Fibroblast of villous mesenchyme (primary cell): ENCODE results near the gene DLEC1. TPM values are rescaled to one million over a fixed set of nuclear protein-coding genes. Genes with fewer than 3 reads are reported as not detected.

Source experiments
- DNase-seq: peaks from one replicate; pipeline ENCODE4 v3.0.0-alpha.2; 2010; ENCODE audit warnings: low read depth
- H3K4me3 ChIP-seq: 2 replicates; pipeline ENCODE4 v1.5.1; 2011; ENCODE audit warnings: low read depth, mild to moderate bottlenecking, low read length
- total RNA-seq: library from RNA; depleted of rRNA; stranded (reverse); fragments of >200 nt; gene quantifications from 2 replicates; pipeline ENCODE4 v1.2.3, GENCODE V29; 2012
- TF ChIP-seq, protein P1 (sequence below): IDR thresholded peaks from 2 replicates; pipeline ENCODE4 v1.5.1; 2012; ENCODE audit warnings: low read depth, mild to moderate bottlenecking, low read length; ENCODE audit not compliant: insufficient read depth

Gene DLEC1
- total RNA-seq, 1 donor = under 0.01 TPM

DNA sequence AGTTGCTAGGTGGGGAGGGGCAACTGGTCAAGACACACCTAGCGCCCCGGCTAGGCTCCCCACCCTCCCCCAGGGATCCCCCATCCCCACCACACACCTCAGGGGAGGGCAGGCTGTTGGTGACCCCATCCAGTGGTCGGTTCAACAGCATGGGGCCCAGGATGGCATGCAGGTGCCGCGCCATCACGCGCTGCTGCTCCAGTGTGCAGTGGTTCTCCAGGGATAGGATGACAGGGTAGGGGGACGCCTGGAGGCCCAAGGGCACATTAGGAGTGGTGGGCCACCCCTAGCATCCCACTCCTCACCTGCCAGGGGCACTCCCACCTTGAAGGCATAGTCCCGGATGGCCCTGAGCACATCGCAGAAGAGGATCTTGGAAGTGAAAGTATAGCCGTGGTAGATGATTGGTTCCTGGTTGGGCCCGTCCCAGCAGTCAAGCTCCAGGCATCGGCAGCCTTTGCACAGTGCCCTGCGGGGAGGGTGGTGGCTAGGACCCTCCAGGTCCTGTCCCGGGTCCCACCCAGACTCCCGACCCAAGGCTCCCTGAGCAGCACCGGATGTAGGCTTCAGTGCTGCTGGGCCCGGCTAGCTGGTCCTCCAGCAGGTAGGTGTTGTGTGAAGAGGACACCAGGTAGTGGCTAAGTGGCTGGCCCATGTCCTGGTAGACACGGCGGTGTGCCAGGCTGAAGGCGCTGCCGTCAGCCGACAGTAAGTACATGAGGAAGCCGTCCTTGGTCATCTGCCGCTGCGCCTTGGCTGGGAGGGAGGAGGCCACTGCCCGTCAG is 29.0 kb upstream of the DLEC1 start:
- no peak for DNase-seq
- TF ChIP-seq, protein P1, sequence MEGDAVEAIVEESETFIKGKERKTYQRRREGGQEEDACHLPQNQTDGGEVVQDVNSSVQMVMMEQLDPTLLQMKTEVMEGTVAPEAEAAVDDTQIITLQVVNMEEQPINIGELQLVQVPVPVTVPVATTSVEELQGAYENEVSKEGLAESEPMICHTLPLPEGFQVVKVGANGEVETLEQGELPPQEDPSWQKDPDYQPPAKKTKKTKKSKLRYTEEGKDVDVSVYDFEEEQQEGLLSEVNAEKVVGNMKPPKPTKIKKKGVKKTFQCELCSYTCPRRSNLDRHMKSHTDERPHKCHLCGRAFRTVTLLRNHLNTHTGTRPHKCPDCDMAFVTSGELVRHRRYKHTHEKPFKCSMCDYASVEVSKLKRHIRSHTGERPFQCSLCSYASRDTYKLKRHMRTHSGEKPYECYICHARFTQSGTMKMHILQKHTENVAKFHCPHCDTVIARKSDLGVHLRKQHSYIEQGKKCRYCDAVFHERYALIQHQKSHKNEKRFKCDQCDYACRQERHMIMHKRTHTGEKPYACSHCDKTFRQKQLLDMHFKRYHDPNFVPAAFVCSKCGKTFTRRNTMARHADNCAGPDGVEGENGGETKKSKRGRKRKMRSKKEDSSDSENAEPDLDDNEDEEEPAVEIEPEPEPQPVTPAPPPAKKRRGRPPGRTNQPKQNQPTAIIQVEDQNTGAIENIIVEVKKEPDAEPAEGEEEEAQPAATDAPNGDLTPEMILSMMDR = no peak
- no peak overlapping the region for H3K4me3 ChIP-seq

DNA sequence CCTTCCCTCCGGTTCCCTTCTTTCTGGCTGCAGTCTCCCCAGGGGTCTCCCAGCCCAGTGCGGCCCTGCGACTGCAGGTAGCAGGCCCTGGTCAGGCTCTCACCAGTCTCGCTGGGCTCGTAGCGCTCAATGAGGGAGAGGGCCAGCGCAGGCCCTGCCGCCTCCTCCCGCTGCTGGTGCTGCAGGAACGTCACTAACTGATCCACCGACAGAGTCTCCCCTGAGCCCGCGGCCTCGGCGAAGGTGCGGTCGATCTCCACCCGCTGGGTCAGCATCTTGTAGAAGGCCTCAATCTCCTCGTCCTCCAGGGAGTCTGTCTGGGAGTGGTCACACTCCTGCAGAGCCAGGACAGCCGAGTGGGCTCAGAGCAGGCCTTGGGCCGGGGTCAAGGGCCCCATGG is 27.9 kb upstream of the DLEC1 start:
- H3K4me3 ChIP-seq = no peak overlapping the region
- DNase-seq = no peak
- TF ChIP-seq, protein P1 = no peak

DNA sequence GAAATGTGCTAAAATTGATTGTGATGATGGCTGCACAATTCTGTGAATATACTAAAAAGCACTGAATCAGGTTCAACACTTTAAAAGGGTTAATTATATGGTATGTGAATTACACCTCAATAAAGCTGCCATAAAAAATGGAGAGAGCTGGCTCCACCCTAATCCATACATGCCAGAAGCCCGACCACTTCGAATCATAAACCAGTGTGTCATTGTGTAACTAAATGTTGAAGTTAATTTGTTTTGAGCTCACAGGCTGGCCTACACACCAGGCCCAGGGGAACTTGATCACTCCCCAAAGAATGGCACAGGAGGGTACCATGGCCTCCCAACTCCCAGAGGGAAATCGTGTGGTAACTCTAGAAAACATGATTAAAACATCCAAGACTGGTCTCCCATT is 23.5 kb upstream of the DLEC1 start:
- TF ChIP-seq, protein P1 = no peak
- no peak for DNase-seq
- H3K4me3 ChIP-seq = no peak overlapping the region

DNA sequence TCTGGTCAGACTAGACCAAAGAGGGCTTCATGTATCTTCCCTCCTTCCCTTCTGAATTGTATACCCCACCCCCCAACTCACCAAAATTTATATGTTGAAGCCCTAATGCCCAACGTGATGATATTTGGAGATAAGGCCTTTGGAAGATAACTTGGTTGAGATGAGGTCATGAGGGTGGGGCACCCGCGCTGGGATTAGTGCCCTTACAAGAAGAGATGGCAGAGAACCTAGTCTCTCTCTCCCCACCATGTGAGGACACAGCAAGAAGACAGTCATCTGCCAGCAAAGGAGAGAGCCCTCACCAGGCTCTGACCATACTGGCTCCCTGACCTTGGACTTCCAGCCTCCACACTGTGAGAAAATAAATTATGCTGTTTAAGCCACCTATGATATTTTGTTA is 23.0 kb upstream of the DLEC1 start:
- DNase-seq = no peak
- H3K4me3 ChIP-seq = no peak overlapping the region
- TF ChIP-seq, protein P1 = no peak

DNA sequence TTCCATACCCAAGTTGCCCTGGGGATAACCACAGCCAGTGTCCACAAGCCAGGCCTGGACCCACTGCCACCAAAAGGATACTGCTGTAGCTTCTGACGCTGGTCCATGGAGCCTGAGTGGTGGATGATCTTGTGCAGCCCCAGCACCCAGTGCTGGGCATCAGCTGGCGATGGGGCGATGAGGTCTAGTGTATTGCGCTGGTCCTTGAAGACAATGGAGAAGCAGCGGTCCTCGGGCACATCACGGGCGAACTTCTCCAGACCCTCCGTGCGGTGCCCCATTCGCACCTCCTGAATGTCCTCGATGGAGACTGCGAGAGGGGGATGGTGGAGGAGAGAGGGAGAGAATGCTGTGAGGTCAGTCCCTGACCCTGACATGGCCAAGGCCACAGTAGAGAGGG is 22.6 kb upstream of the DLEC1 start:
- TF ChIP-seq, protein P1 = no peak
- no peak overlapping the region for H3K4me3 ChIP-seq
- DNase-seq = no peak

DNA sequence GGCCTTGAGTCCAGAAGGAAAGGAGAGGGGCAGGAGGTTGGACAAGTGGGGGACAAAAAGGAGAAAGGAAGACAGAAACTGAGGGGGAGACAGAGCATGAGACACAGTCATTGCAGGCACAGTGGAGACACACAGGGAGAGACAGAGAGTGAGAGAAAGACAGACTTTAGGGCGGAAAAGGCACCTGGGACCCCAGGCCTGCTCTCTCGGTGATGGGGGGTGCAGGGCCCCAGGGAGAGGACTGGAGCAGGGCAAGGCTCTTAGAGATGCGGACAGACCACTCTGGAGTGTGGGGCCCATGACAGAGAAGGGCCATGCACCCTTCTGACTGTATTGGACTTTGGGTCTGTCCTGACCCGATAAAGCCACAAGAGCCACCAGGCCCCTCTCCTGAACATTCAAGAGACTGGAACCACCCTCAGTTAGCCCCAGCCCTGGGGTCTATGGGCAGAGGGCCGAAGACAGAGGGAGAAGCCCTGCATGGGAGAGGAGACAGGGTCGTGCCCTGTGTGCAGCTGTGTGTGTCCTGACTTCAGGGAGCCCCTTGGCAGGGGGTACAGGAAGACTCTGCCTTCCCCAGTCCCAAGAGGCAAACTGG is 22.1 kb upstream of the DLEC1 start:
- no peak for DNase-seq
- TF ChIP-seq, protein P1 = no peak
- no peak overlapping the region for H3K4me3 ChIP-seq
